ENCODE data around the gene C3orf20.

- TF ChIP-seq CTCF (IDR thresholded peaks at IDR 0.05 in 4 of 5, conservative IDR thresholded peaks at IDR 0.05 in 1 of 5) (no peak), POLR2A (IDR thresholded peaks at IDR 0.05) (no peak)
These were observed 145.2 kb downstream of the C3orf20 start for GRCh38 chr3:14820156-14820555.

Measured in gastrocnemius medialis (tissue), 4 donors.